ENCODE data around the gene EP300.
"Not testable (repeated sequence)": the region's sequence is repeated elsewhere in the genome, so short reads cannot be mapped to it uniquely, and the experiment has no call there.

The EP300 gene

GRCh38 chr22:41052661-41053490 is 39.5 kb upstream of the EP300 start:
- Histone ChIP-seq H3K36me3 (ENCODE audit: control insufficient read depth in 1 of 2, insufficient read depth in 2 of 2, low read depth in 1 of 2, low read length in 2 of 2) (no peaks in the 10 kb centered on the region), H2BK120ac (ENCODE audit: low read depth, low read length) (no peak overlapping the region), H3K9me3 (ENCODE audit: control insufficient read depth, low read length) (no peaks in the 10 kb centered on the region), H3K4me3 (ENCODE audit: insufficient read depth in 1 of 2, low read depth in 1 of 2, low read length in 2 of 2) (no peak overlapping the region), H4K8ac (ENCODE audit: low read length) (no peak overlapping the region), H3K4me2 (ENCODE audit: low read length, poor library complexity, severe bottlenecking) (peak overlapping the region; percentile 37), H3K14ac (ENCODE audit: low read length in 2 of 2) (no peak overlapping the region), H3K79me1 (replicated peaks; ENCODE audit: low read length, poor library complexity, severe bottlenecking) (no peaks in the 10 kb centered on the region), H3K4ac (ENCODE audit: low read depth in 1 of 2, low read length in 2 of 2) (no peak overlapping the region), H4K91ac (ENCODE audit: low read length) (no peak overlapping the region), H3K18ac (ENCODE audit: low read depth in 1 of 2, low read length in 2 of 2) (no peak overlapping the region), H2BK15ac (ENCODE audit: low read depth, poor library complexity, severe bottlenecking) (no peak overlapping the region), H2BK12ac (ENCODE audit: low read length in 2 of 2) (no peak overlapping the region), H2AFZ (ENCODE audit: low read depth, low read length) (no peak overlapping the region), H3K27me3 (ENCODE audit: control insufficient read depth in 1 of 2, insufficient read depth in 1 of 2, low read length in 2 of 2) (no peaks in the 10 kb centered on the region), H3K23ac (ENCODE audit: low read length in 2 of 2) (no peak overlapping the region), H2BK5ac (ENCODE audit: low read depth, low read length, poor library complexity, severe bottlenecking) (no peak overlapping the region), H2AK5ac (ENCODE audit: low read length, severe bottlenecking) (no peak overlapping the region), H3K9ac (ENCODE audit: low read length) (no peak overlapping the region), H3K27ac (ENCODE audit: low read length, poor library complexity, severe bottlenecking) (peak overlapping the region; percentile 23), H3K4me1 (ENCODE audit: control insufficient read depth, insufficient read depth, low read depth, low read length) (peaks cover 9% of the 10 kb centered on the region)
- peak; percentile 92 for DNase-seq
- 48% methylated on average over 6 of the region's 8 CpGs for WGBS

- Histone ChIP-seq H3K4me1 (ENCODE audit: control insufficient read depth, insufficient read depth, low read depth, low read length) (peaks cover 5% of the 10 kb centered on the region), H3K9me3 (ENCODE audit: control insufficient read depth, low read length) (no peaks in the 10 kb centered on the region), H3K4me2 (ENCODE audit: low read length, poor library complexity, severe bottlenecking) (no peak overlapping the region), H3K18ac (ENCODE audit: low read depth in 1 of 2, low read length in 2 of 2) (no peak overlapping the region), H3K36me3 (ENCODE audit: control insufficient read depth in 1 of 2, insufficient read depth in 2 of 2, low read depth in 1 of 2, low read length in 2 of 2) (no peaks in the 10 kb centered on the region), H3K4me3 (ENCODE audit: insufficient read depth in 1 of 2, low read depth in 1 of 2, low read length in 2 of 2) (no peak overlapping the region), H2BK120ac (ENCODE audit: low read depth, low read length) (no peak overlapping the region), H3K14ac (ENCODE audit: low read length in 2 of 2) (no peak overlapping the region), H4K91ac (ENCODE audit: low read length) (no peak overlapping the region), H2BK5ac (ENCODE audit: low read depth, low read length, poor library complexity, severe bottlenecking) (no peak overlapping the region), H2BK12ac (ENCODE audit: low read length in 2 of 2) (no peak overlapping the region), H3K27ac (ENCODE audit: low read length, poor library complexity, severe bottlenecking) (no peak overlapping the region), H3K23ac (ENCODE audit: low read length in 2 of 2) (no peak overlapping the region), H3K9ac (ENCODE audit: low read length) (no peak overlapping the region), H3K27me3 (ENCODE audit: control insufficient read depth in 1 of 2, insufficient read depth in 1 of 2, low read length in 2 of 2) (no peaks in the 10 kb centered on the region), H2BK15ac (ENCODE audit: low read depth, poor library complexity, severe bottlenecking) (no peak overlapping the region), H2AK5ac (ENCODE audit: low read length, severe bottlenecking) (no peak overlapping the region), H3K4ac (ENCODE audit: low read depth in 1 of 2, low read length in 2 of 2) (no peak overlapping the region), H4K8ac (ENCODE audit: low read length) (no peak overlapping the region), H3K79me1 (replicated peaks; ENCODE audit: low read length, poor library complexity, severe bottlenecking) (no peaks in the 10 kb centered on the region), H2AFZ (ENCODE audit: low read depth, low read length) (no peak overlapping the region)
- DNase-seq: no peak
Measured at GRCh38 chr22:41057076-41057475, 35.3 kb upstream of the EP300 start.

- H2AK5ac ChIP-seq (ENCODE audit: low read length, severe bottlenecking): no peak overlapping the region
- H3K9ac ChIP-seq (ENCODE audit: low read length): no peak overlapping the region
- WGBS: 75% methylated on average over 5 of the region's 6 CpGs
- no peaks in the 10 kb centered on the region for H3K9me3 ChIP-seq (ENCODE audit: control insufficient read depth, low read length)
- no peak overlapping the region for H3K18ac ChIP-seq (ENCODE audit: low read depth in 1 of 2, low read length in 2 of 2)
- no peak overlapping the region for H2AFZ ChIP-seq (ENCODE audit: low read depth, low read length)
- no peak overlapping the region for H3K4ac ChIP-seq (ENCODE audit: low read depth in 1 of 2, low read length in 2 of 2)
- no peak overlapping the region for H2BK5ac ChIP-seq (ENCODE audit: low read depth, low read length, poor library complexity, severe bottlenecking)
- no peak overlapping the region for H3K4me3 ChIP-seq (ENCODE audit: insufficient read depth in 1 of 2, low read depth in 1 of 2, low read length in 2 of 2)
- H2BK15ac ChIP-seq (ENCODE audit: low read depth, poor library complexity, severe bottlenecking): no peak overlapping the region
- H2BK12ac ChIP-seq (ENCODE audit: low read length in 2 of 2): no peak overlapping the region
- H4K91ac ChIP-seq (ENCODE audit: low read length): no peak overlapping the region
- no peaks in the 10 kb centered on the region for H3K36me3 ChIP-seq (ENCODE audit: control insufficient read depth in 1 of 2, insufficient read depth in 2 of 2, low read depth in 1 of 2, low read length in 2 of 2)
- H3K27ac ChIP-seq (ENCODE audit: low read length, poor library complexity, severe bottlenecking): no peak overlapping the region
- H3K4me1 ChIP-seq (ENCODE audit: control insufficient read depth, insufficient read depth, low read depth, low read length): peaks cover 4% of the 10 kb centered on the region
- H2BK120ac ChIP-seq (ENCODE audit: low read depth, low read length): no peak overlapping the region
- no peak overlapping the region for H3K14ac ChIP-seq (ENCODE audit: low read length in 2 of 2)
- H3K23ac ChIP-seq (ENCODE audit: low read length in 2 of 2): no peak overlapping the region
- no peaks in the 10 kb centered on the region for H3K27me3 ChIP-seq (ENCODE audit: control insufficient read depth in 1 of 2, insufficient read depth in 1 of 2, low read length in 2 of 2)
- no peaks in the 10 kb centered on the region for H3K79me1 ChIP-seq (replicated peaks; ENCODE audit: low read length, poor library complexity, severe bottlenecking)
- H4K8ac ChIP-seq (ENCODE audit: low read length): no peak overlapping the region
- no peak for DNase-seq
- H3K4me2 ChIP-seq (ENCODE audit: low read length, poor library complexity, severe bottlenecking): no peak overlapping the region
Measured at GRCh38 chr22:41062146-41062545, 30.2 kb upstream of the EP300 start.

- H2AK5ac ChIP-seq (ENCODE audit: low read length, severe bottlenecking); H2BK12ac ChIP-seq (ENCODE audit: low read length in 2 of 2); DNase-seq; H3K27me3 ChIP-seq (ENCODE audit: control insufficient read depth in 1 of 2, insufficient read depth in 1 of 2, low read length in 2 of 2); H3K79me1 ChIP-seq (replicated peaks; ENCODE audit: low read length, poor library complexity, severe bottlenecking); H3K4me2 ChIP-seq (ENCODE audit: low read length, poor library complexity, severe bottlenecking); H4K8ac ChIP-seq (ENCODE audit: low read length); H3K4me3 ChIP-seq (ENCODE audit: insufficient read depth in 1 of 2, low read depth in 1 of 2, low read length in 2 of 2); H3K27ac ChIP-seq (ENCODE audit: low read length, poor library complexity, severe bottlenecking); H3K18ac ChIP-seq (ENCODE audit: low read depth in 1 of 2, low read length in 2 of 2); H3K23ac ChIP-seq (ENCODE audit: low read length in 2 of 2); H2AFZ ChIP-seq (ENCODE audit: low read depth, low read length); H3K9me3 ChIP-seq (ENCODE audit: control insufficient read depth, low read length); H4K91ac ChIP-seq (ENCODE audit: low read length); H2BK5ac ChIP-seq (ENCODE audit: low read depth, low read length, poor library complexity, severe bottlenecking); H3K4me1 ChIP-seq (ENCODE audit: control insufficient read depth, insufficient read depth, low read depth, low read length); H3K36me3 ChIP-seq (ENCODE audit: control insufficient read depth in 1 of 2, insufficient read depth in 2 of 2, low read depth in 1 of 2, low read length in 2 of 2); H3K9ac ChIP-seq (ENCODE audit: low read length); H3K4ac ChIP-seq (ENCODE audit: low read depth in 1 of 2, low read length in 2 of 2); H3K14ac ChIP-seq (ENCODE audit: low read length in 2 of 2); H2BK15ac ChIP-seq (ENCODE audit: low read depth, poor library complexity, severe bottlenecking); H2BK120ac ChIP-seq (ENCODE audit: low read depth, low read length): not testable (repeated sequence)
- WGBS: 96% methylated on average over 15 of the region's 15 CpGs
Measured at GRCh38 chr22:41064326-41064725, 28.1 kb upstream of the EP300 start.

Data from mesenchymal stem cell (in vitro differentiated cells and primary cell).